H1 (cell line): ENCODE measurements around the gene RLBP1.

ENCODE experiments used
- CEBPB ChIP-seq: IDR thresholded peaks from 2 replicates; pipeline ENCODE4 v1.6.1; 2012; ENCODE audit warnings: low read depth, low read length
- EP300 ChIP-seq, 2 experiments: IDR thresholded peaks; 1 replicate in 1 of 2; 2 replicates in 1 of 2; pipeline ENCODE4 v1.6.1; 2011 to 2012; ENCODE audit warnings: low read depth in 2 of 2, low read length in 2 of 2, mild to moderate bottlenecking in 2 of 2, borderline replicate concordance in 1 of 2, inconsistent platforms in 1 of 2, moderate library complexity in 1 of 2
- FOSL1 ChIP-seq: IDR thresholded peaks from 2 replicates; pipeline ENCODE4 v1.6.1; 2011; ENCODE audit warnings: mild to moderate bottlenecking, low read depth, low read length, moderate library complexity; ENCODE audit not compliant: insufficient read depth
- GABPA ChIP-seq: IDR thresholded peaks from 2 replicates; pipeline ENCODE4 v1.6.1; 2011; ENCODE audit warnings: mild to moderate bottlenecking, low read length, moderate library complexity, borderline replicate concordance; ENCODE audit not compliant: insufficient read depth
- GTF2F1 ChIP-seq: IDR thresholded peaks from 2 replicates; pipeline ENCODE4 v1.6.1; 2012; ENCODE audit warnings: low read depth, low read length, improper control_type of control experiment, borderline replicate concordance
- JUND ChIP-seq: IDR thresholded peaks from 2 replicates; pipeline ENCODE4 v1.6.1; 2011; ENCODE audit warnings: mild to moderate bottlenecking, improper control_type of control experiment, low read length
- KDM5A ChIP-seq: fragments of 200-600 bp; IDR thresholded peaks from 2 replicates; pipeline ENCODE4 v1.7.1; 2012; ENCODE audit warnings: mild to moderate bottlenecking, low read length, inconsistent platforms, mixed read lengths
- POLR2A ChIP-seq, 2 experiments: IDR thresholded peaks; 1 replicate in 1 of 2; 2 replicates in 1 of 2; pipeline ENCODE4 v1.6.1; 2011; ENCODE audit warnings: low read depth in 2 of 2, low read length in 2 of 2, mild to moderate bottlenecking in 2 of 2; ENCODE audit errors: control extremely low read depth in 1 of 2
- SIN3A ChIP-seq, 2 experiments: IDR thresholded peaks in 1 of 2; conservative IDR thresholded peaks in 1 of 2; 2 replicates each; pipeline ENCODE4 v1.6.1; 2011 to 2012; ENCODE audit warnings: low read length in 2 of 2, improper control_type of control experiment in 1 of 2, low read depth in 1 of 2, mild to moderate bottlenecking in 1 of 2
- SUZ12 ChIP-seq: fragments of 200-600 bp; sonication (generic); IDR thresholded peaks from 2 replicates; pipeline ENCODE4 v1.6.1; 2012; ENCODE audit warnings: mild to moderate bottlenecking, inconsistent platforms, low read length, moderate library complexity, mixed read lengths
- TBP ChIP-seq: IDR thresholded peaks from 2 replicates; pipeline ENCODE4 v1.6.1; 2011; ENCODE audit warnings: low read depth, low read length, improper control_type of control experiment
- ZNF274 ChIP-seq: IDR thresholded peaks from 2 replicates; pipeline ENCODE4 v1.7.0; 2012; ENCODE audit warnings: low read length, borderline replicate concordance; ENCODE audit errors: extremely low read depth
- TF ChIP-seq, protein P1 (sequence below), 3 experiments: IDR thresholded peaks; 1 replicate in 2 of 3; 2 replicates in 1 of 3; pipeline versions ENCODE4 v1.5.1 to v1.6.1; 2011; ENCODE audit warnings: low read length in 3 of 3, mild to moderate bottlenecking in 3 of 3, inconsistent platforms in 2 of 3, low read depth in 1 of 3, moderate library complexity in 1 of 3; ENCODE audit not compliant: insufficient read depth in 1 of 3; ENCODE audit errors: control extremely low read depth in 1 of 3

DNA sequence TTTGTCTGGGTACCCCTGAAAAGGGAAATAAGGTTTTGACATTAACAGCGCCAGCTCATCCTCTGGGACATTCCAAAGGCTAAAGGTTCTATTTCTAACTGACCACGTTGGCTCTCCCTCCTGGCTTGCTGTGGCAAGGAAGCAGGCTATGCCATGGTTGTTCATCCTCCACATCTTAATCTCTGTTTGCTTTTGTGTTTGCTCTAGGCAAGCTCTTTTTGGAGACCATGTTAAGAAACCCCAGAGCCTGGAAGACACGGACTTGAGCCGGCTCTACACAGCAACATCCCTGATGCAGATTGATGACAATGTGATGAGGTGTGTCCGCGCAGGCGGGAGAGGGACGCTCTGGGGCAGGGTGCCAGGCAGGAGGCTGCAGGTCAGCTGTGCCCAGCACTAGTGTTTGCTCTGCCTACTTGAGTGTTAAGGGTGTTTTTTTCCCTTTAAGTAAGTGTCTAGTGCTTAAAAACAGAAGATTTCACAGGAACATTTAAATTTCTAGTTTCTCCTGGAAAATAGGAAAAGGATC is 33.3 kb downstream of the RLBP1 start:
- TF ChIP-seq, protein P1, sequence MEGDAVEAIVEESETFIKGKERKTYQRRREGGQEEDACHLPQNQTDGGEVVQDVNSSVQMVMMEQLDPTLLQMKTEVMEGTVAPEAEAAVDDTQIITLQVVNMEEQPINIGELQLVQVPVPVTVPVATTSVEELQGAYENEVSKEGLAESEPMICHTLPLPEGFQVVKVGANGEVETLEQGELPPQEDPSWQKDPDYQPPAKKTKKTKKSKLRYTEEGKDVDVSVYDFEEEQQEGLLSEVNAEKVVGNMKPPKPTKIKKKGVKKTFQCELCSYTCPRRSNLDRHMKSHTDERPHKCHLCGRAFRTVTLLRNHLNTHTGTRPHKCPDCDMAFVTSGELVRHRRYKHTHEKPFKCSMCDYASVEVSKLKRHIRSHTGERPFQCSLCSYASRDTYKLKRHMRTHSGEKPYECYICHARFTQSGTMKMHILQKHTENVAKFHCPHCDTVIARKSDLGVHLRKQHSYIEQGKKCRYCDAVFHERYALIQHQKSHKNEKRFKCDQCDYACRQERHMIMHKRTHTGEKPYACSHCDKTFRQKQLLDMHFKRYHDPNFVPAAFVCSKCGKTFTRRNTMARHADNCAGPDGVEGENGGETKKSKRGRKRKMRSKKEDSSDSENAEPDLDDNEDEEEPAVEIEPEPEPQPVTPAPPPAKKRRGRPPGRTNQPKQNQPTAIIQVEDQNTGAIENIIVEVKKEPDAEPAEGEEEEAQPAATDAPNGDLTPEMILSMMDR (IDR thresholded peaks at IDR 0.05; ENCODE audit: control extremely low read depth in 1 of 3, insufficient read depth in 1 of 3, low read depth in 1 of 3, low read length in 3 of 3): no peak
- no peak for TF ChIP-seq EP300 (IDR thresholded peaks at IDR 0.05; ENCODE audit: borderline replicate concordance in 1 of 2, low read depth in 2 of 2, low read length in 2 of 2)
- TF ChIP-seq ZNF274: no peak
- no peak for TF ChIP-seq TBP
- no peak for TF ChIP-seq GTF2F1
- no peak for TF ChIP-seq FOSL1
- no peak for TF ChIP-seq CEBPB
- TF ChIP-seq POLR2A (IDR thresholded peaks at IDR 0.05; ENCODE audit: control extremely low read depth in 1 of 2, low read depth in 2 of 2, low read length in 2 of 2): no peak
- TF ChIP-seq GABPA: no peak
- TF ChIP-seq SUZ12: no peak
- TF ChIP-seq SIN3A (conservative IDR thresholded peaks at IDR 0.05 in 1 of 2, IDR thresholded peaks at IDR 0.05 in 1 of 2; ENCODE audit: low read depth in 1 of 2, low read length in 2 of 2): no peak
- TF ChIP-seq KDM5A: no peak
- no peak for TF ChIP-seq JUND
